HepG2 (cell line): ENCODE measurements around the gene FGFR3. TPM values are rescaled to one million over a fixed set of nuclear protein-coding genes. Genes with fewer than 3 reads are reported as not detected.
A peak's percentile ranks its signal among the peaks of the same experiment; 100 is the strongest.

ENCODE experiments used
- ATF1 ChIP-seq: IDR thresholded peaks from 2 replicates; pipeline ENCODE4 v1.6.1; 2016; ENCODE audit warnings: mild to moderate bottlenecking, control low read depth
- DPF2 ChIP-seq: sonication (generic); formaldehyde crosslinking; IDR thresholded peaks from 2 replicates; pipeline ENCODE4 v1.4.0; 2020; ENCODE audit warnings: mild to moderate bottlenecking, low read depth, missing genetic modification reagents, borderline replicate concordance
- EED ChIP-seq: sonication (generic); formaldehyde crosslinking; IDR thresholded peaks from 2 replicates; pipeline ENCODE4 v1.5.0; 2020; ENCODE audit warnings: mild to moderate bottlenecking, missing genetic modification reagents
- EZH2 ChIP-seq: conservative IDR thresholded peaks from 2 replicates; pipeline ENCODE4 v1.6.1; 2012; ENCODE audit warnings: mild to moderate bottlenecking, low read depth, low read length, moderate library complexity
- HINFP ChIP-seq: sonication (generic); formaldehyde crosslinking; IDR thresholded peaks from 2 replicates; pipeline ENCODE4 v1.4.0; 2020; ENCODE audit warnings: low read depth, mild to moderate bottlenecking, missing genetic modification reagents
- NFKBIZ ChIP-seq: IDR thresholded peaks from 2 replicates; pipeline ENCODE4 v1.6.1; 2018; ENCODE audit warnings: missing genetic modification reagents, missing compliant biosample characterization
- RORA ChIP-seq: sonication (generic); formaldehyde crosslinking; IDR thresholded peaks from 2 replicates; pipeline ENCODE4 v1.5.0; 2020; ENCODE audit warnings: mild to moderate bottlenecking, missing genetic modification reagents, moderate library complexity
- SRF ChIP-seq: IDR thresholded peaks from 2 replicates; pipeline ENCODE4 v1.6.1; 2011; ENCODE audit warnings: mild to moderate bottlenecking, low read depth, low read length, moderate library complexity
- USF2 ChIP-seq, 2 experiments: sonication (generic) in 1 of 2; formaldehyde crosslinking in 1 of 2; IDR thresholded peaks; 2 replicates each; pipeline versions ENCODE4 v1.5.1 to v1.6.1; 2011 to 2020; ENCODE audit warnings: borderline replicate concordance in 1 of 2, low read depth in 1 of 2, low read length in 1 of 2, mild to moderate bottlenecking in 1 of 2, missing genetic modification reagents in 1 of 2, moderate library complexity in 1 of 2
- YEATS4 ChIP-seq: sonication (generic); formaldehyde crosslinking; IDR thresholded peaks from 2 replicates; pipeline ENCODE4 v1.4.0; 2020; ENCODE audit warnings: missing genetic modification reagents, borderline replicate concordance
- ZBTB42 ChIP-seq: sonication (generic); formaldehyde crosslinking; IDR thresholded peaks from 2 replicates; pipeline ENCODE4 v1.5.0; 2020; ENCODE audit warnings: mild to moderate bottlenecking, missing genetic modification reagents
- ZNF12 ChIP-seq: sonication (generic); formaldehyde crosslinking; IDR thresholded peaks from 2 replicates; pipeline ENCODE4 v1.5.0; 2020; ENCODE audit warnings: missing genetic modification reagents
- ZNF274 ChIP-seq: sonication (generic); formaldehyde crosslinking; IDR thresholded peaks from 2 replicates; pipeline ENCODE4 v1.5.1; 2020; ENCODE audit warnings: mild to moderate bottlenecking, missing genetic modification reagents
- ZNF629 ChIP-seq: sonication (generic); formaldehyde crosslinking; conservative IDR thresholded peaks from 2 replicates; pipeline ENCODE4 v1.5.0; 2020; ENCODE audit warnings: missing genetic modification reagents
- ZNF850 ChIP-seq: sonication (generic); formaldehyde crosslinking; conservative IDR thresholded peaks from 2 replicates; pipeline ENCODE4 v1.9.0; 2021; ENCODE audit warnings: mild to moderate bottlenecking, missing genetic modification reagents
- ZNF883 ChIP-seq: sonication (generic); formaldehyde crosslinking; IDR thresholded peaks from 2 replicates; pipeline ENCODE4 v1.5.1; 2020; ENCODE audit warnings: mild to moderate bottlenecking, missing genetic modification reagents; ENCODE audit errors: not compliant biosample characterization
- polyA plus RNA-seq, 8 experiments: library from polyadenylated mRNA; depleted of rRNA in 3 of 8; stranded (reverse) in 7 of 8; unstranded in 1 of 8; fragments of >200 nt; fragmentation: Illumina TruSeq in 4 of 8; extraction: Trizol in 4 of 8; gene quantifications; 2 replicates each; pipeline versions ENCODE4 v1.2.1 to v1.2.3, GENCODE V29; 2011 to 2016; ENCODE audit warnings: low read depth in 4 of 8, missing spikeins in 1 of 8, mixed read lengths in 1 of 8; ENCODE audit not compliant: insufficient read depth in 1 of 8
- total RNA-seq, 5 experiments: library from RNA; depleted of rRNA; stranded (reverse); fragments of >200 nt; fragmentation: Illumina TruSeq; extraction: Trizol; gene quantifications; 2 replicates each; pipeline ENCODE4 v1.2.3, GENCODE V29; 2016; ENCODE audit warnings: low read depth in 1 of 5
- TF ChIP-seq, protein P1 (sequence below): sonication (generic); formaldehyde crosslinking; IDR thresholded peaks from 2 replicates; pipeline ENCODE4 v1.5.1; 2020; ENCODE audit warnings: missing genetic modification reagents, mild to moderate bottlenecking, borderline replicate concordance
- TF ChIP-seq, protein P2 (sequence below), 2 experiments: sonication (generic) in 1 of 2; formaldehyde crosslinking in 1 of 2; IDR thresholded peaks; 2 replicates each; pipeline versions ENCODE4 v1.6.1 to v1.9.0; 2014 to 2022; ENCODE audit warnings: antibody characterized with exemption in 1 of 2, borderline replicate concordance in 1 of 2, inconsistent platforms in 1 of 2, low read depth in 1 of 2, missing genetic modification reagents in 1 of 2

FGFR3 gene
- total and polyA plus RNA-seq, 2 of the 13 experiments (the other 11 are each of a cell fraction or from before 2014, with no cell fraction given), result 103 to 109 TPM

GRCh38 chr4:1802151-1802715, 9.1 kb downstream of the FGFR3 start (continued):
- TF ChIP-seq, protein P1, sequence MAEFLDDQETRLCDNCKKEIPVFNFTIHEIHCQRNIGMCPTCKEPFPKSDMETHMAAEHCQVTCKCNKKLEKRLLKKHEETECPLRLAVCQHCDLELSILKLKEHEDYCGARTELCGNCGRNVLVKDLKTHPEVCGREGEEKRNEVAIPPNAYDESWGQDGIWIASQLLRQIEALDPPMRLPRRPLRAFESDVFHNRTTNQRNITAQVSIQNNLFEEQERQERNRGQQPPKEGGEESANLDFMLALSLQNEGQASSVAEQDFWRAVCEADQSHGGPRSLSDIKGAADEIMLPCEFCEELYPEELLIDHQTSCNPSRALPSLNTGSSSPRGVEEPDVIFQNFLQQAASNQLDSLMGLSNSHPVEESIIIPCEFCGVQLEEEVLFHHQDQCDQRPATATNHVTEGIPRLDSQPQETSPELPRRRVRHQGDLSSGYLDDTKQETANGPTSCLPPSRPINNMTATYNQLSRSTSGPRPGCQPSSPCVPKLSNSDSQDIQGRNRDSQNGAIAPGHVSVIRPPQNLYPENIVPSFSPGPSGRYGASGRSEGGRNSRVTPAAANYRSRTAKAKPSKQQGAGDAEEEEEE (CRISPR knock-in tag), result no peak; the same call in 1 of the 2 replicates
- TF ChIP-seq NFKBIZ (CRISPR knock-in tag) (no peak), ATF1 (CRISPR knock-in tag) (no peak), ZNF850 (CRISPR knock-in tag) (no peak), EED (CRISPR knock-in tag) (no peak), USF2 (IDR thresholded peaks at IDR 0.05; ENCODE audit: low read depth, low read length) (no peak), USF2 (CRISPR knock-in tag; IDR thresholded peaks at IDR 0.05; ENCODE audit: borderline replicate concordance) (no peak), SRF (0 out of 2 replicates have a peak, but pooled peaks have one; percentile 13), ZBTB42 (CRISPR knock-in tag) (peak; percentile 98), HINFP (CRISPR knock-in tag) (no peak), DPF2 (CRISPR knock-in tag) (no peak; the same call in 1 of the 2 replicates), YEATS4 (CRISPR knock-in tag) (no peak), ZNF274 (CRISPR knock-in tag) (peak; percentile 80), ZNF629 (CRISPR knock-in tag) (no peak), RORA (CRISPR knock-in tag) (no peak), ZNF12 (CRISPR knock-in tag) (no peak), ZNF883 (CRISPR knock-in tag) (peak; percentile 74), EZH2 (no peak)
- TF ChIP-seq, protein P2, sequence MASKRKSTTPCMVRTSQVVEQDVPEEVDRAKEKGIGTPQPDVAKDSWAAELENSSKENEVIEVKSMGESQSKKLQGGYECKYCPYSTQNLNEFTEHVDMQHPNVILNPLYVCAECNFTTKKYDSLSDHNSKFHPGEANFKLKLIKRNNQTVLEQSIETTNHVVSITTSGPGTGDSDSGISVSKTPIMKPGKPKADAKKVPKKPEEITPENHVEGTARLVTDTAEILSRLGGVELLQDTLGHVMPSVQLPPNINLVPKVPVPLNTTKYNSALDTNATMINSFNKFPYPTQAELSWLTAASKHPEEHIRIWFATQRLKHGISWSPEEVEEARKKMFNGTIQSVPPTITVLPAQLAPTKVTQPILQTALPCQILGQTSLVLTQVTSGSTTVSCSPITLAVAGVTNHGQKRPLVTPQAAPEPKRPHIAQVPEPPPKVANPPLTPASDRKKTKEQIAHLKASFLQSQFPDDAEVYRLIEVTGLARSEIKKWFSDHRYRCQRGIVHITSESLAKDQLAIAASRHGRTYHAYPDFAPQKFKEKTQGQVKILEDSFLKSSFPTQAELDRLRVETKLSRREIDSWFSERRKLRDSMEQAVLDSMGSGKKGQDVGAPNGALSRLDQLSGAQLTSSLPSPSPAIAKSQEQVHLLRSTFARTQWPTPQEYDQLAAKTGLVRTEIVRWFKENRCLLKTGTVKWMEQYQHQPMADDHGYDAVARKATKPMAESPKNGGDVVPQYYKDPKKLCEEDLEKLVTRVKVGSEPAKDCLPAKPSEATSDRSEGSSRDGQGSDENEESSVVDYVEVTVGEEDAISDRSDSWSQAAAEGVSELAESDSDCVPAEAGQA (IDR thresholded peaks at IDR 0.05; ENCODE audit: low read depth), result 0 out of 2 replicates have a peak, but pooled peaks have one; percentile 35
- TF ChIP-seq, protein P2 (CRISPR knock-in tag; IDR thresholded peaks at IDR 0.05; ENCODE audit: borderline replicate concordance), result no peak
